H54 (cell line): ENCODE measurements around the gene ANO7.

Experiments used
- DNase-seq: peaks from one replicate; pipeline ENCODE4 v3.0.0; 2011; ENCODE audit warnings: low spot score, mixed read lengths; ENCODE audit not compliant: insufficient read length
- FAIRE-seq: peaks from 3 replicates; lab custom pipeline; 2011; peaks lifted over from hg19 to GRCh38; lab: Jason Lieb, UNC
- POLR2A ChIP-seq: IDR thresholded peaks from 2 replicates; pipeline ENCODE4 v1.6.1; 2011; ENCODE audit warnings: low read depth, mild to moderate bottlenecking, low read length

The ANO7 gene

DNA sequence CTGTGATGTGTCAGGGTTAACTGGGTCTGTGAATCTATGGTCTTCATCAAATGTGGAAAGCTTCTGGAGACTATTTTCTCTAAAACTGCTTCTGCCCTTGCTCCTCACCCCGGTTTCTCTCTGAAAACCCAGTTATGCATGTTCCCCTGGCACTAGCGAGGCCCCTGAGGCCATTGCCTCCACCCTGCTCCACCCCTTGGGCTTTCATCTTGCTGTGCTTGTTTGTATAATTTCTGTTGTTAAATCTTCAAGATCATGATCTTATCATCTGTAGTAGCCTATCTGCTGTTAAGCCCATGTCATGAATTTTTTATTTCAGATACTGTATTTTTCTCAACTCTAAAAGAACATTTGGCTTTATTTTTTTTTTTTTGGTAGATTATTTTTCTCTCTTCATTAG lies 14.9 kb upstream of the ANO7 start:
- no peak for TF ChIP-seq POLR2A
- DNase-seq (no peak), FAIRE-seq (no peak)

DNA sequence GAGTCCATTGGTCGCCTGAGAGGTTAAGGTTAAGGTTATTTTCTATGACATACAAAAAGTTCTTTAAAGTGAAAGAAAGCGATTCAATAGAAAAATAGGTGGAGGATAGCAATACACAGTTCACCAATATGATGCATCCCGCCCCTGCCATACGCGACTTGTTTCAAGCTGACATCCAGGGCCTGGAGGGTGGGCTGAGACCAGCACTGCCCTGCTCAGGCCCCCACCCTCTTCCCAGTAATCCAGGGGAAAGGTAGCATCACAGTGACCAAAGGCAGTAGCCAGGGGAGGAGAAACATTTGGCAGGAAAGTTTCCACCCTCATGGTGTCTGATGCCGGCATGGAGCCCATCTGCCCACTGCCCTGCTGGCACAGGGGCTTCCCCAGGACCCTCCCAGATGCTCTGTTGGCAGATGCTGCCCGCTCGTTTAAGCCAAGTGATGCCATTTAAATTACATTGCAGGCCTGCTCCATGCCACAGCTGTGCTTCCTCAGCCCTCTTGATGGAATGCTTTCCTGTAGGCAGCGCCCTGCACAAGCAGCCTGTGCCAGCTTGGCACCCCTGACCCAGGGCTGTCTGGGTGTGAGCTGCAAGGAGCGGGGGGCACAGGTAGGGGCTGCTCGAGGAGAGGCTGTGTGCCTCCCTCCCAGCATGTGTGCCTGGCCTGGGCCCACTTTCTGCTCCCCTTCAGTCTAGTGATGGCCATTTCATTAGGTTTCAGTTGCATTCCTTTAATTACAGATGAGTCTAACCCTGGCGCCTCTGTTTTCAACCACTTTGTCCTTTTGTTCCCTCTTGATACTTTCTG lies 10.7 kb upstream of the ANO7 start:
- no peak for DNase-seq
- FAIRE-seq = no peak

GRCh38 chr2:241178961-241179360 lies 9.5 kb upstream of the ANO7 start:
- no peak for FAIRE-seq
- DNase-seq = no peak
- no peak for TF ChIP-seq POLR2A

More for the DNA sequence above, 10.7 kb upstream of the ANO7 start:
- no peak for TF ChIP-seq POLR2A

GRCh38 chr2:241179899-241180298 lies 8.6 kb upstream of the ANO7 start:
- no peak for TF ChIP-seq POLR2A
- no peak for DNase-seq
- no peak for FAIRE-seq

DNA sequence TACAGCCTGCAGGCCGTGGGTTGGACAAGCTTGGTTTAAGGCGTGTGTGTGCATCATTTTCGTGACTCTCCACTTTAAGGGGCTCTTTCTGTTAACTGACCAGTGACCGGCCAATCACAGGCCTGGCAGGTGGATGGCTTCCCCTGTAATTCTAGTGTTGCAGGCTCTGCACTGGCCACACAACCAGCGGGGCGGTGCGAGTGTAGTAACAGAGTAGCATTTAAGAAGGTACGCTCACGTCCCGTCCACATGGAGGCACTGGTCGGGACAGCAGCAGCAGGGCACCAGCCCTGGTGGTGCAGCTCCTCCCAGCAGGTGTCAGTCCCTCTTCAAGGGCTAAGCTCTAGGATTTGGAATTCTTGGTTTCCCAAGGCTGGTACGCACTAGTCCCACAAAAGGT lies 8.0 kb upstream of the ANO7 start:
- DNase-seq (no peak), FAIRE-seq (no peak)
- no peak for TF ChIP-seq POLR2A

- no peak for TF ChIP-seq POLR2A
- FAIRE-seq (no peak), DNase-seq (no peak)
Observed at GRCh38 chr2:241182126-241182525, 6.4 kb upstream of the ANO7 start.

- no peak for FAIRE-seq
- TF ChIP-seq POLR2A = no peak
Observed at GRCh38 chr2:241182531-241183133, 5.8 kb upstream of the ANO7 start.

DNA sequence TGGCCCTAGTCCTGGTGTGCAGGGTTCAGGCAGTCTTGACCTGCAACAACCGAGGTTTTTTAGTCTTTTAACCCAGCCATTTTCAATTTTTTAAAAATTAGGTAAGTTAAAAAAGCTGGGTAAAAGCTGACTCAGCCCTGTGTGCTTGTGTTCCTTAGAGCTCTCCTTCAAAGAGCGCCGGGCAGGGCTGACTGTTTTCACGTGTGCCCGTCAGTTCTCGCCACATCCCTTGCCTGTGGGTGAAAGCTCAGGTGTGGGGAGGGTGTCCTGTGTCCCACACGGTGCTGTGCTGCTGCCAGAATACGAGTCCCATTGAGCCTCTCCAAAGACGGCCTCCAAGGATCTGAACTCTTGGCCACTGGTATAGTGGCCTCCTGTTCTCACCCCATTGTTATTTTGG lies 5.3 kb upstream of the ANO7 start:
- FAIRE-seq (no peak), DNase-seq (no peak)
- TF ChIP-seq POLR2A = no peak

More at GRCh38 chr2:241182531-241183133, 5.8 kb upstream of the ANO7 start:
- no peak for DNase-seq

DNA sequence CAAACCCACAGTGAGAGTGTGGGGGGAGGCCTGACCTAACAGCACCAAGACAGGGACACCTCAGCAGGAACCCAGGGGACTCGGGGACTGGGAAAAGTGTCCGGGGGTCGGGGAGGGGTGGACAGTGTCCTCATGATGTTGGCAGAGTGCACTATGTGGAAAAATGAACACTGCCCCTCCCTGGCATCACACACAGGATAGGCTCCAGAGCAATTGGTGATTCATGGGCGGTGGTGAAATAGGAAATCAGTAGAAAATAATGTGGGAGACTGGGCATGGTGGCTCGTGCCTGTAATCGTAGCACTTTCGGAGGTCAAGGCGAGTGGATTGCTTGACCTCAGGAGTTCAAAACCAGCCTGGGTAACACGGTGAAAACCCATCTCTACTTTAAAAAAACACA lies 3.6 kb upstream of the ANO7 start:
- FAIRE-seq (no peak), DNase-seq (no peak)
- no peak for TF ChIP-seq POLR2A

DNA sequence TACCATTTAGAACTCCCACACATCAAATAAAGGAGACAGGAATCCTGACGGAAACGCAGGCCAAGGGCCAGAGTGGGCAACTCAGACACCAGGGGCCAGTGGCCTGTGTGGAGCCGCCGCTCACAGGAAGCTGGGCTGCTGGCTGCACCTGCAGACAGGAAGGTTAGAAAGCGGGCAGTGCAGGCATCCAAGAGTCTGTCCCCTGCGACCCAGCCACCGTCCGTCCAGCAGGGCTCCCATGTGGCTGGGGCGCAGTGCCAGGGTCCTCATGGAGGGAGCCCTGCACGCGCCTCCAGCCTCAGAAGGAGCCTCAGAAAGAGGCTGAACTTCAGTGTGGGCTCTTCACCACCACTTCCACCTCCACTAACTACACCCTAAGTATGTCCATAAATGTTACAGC lies 2.5 kb upstream of the ANO7 start:
- DNase-seq = no peak
- TF ChIP-seq POLR2A = no peak
- no peak for FAIRE-seq

DNA sequence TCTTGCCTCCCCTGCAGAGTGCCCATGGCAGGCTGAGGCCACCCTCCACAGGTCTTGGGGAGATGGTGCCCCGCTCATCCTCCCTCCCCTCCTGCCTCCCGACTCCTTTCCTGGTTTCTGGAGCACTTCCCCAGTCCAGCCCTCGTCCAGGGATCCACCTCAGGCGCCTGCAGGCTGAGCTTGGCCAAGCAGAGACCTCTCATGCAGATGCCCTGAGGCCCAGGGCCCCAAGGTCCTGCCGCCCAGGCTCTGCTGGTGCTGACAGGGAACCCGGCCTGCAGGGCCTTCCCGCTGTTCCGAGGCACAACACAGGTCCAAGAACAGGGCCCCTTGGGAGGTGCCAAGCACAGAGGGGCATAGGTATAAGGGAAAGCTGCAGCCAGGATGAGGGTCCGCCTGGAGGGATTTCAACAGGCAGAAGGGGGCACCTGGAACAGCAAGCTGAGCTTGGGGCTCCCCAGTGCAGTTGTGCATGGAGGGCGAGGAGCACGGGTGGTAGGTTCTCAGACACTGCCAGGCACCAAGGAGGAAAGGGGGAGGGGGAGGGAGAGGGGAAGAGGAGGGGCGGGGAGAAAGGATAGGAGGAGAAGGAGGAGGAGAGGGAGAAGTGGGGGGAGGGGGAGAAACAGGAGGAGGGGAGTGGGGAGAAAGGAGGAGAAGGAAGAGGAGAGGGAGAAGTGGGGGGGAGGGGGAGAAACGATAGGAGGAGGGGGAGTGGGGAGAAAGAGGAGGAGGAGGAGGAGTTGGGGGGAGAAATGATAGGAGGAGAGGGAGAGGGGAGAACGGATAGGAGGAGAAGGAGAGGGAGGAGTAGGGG lies 1.2 kb upstream of the ANO7 start:
- DNase-seq (no peak), FAIRE-seq (no peak)
- no peak for TF ChIP-seq POLR2A

GRCh38 chr2:241187918-241188234 lies 601 bp upstream of the ANO7 start:
- FAIRE-seq (no peak), DNase-seq (no peak)
- no peak for TF ChIP-seq POLR2A

GRCh38 chr2:241189093-241189855 lies 797 bp downstream of the ANO7 start:
- TF ChIP-seq POLR2A = no peak
- no peak for FAIRE-seq
- DNase-seq = no peak

GRCh38 chr2:241189856-241190201 lies 1.4 kb downstream of the ANO7 start:
- no peak for TF ChIP-seq POLR2A
- no peak for FAIRE-seq
- DNase-seq = no peak
